Smooth muscle cell (in vitro differentiated cells): ENCODE data around the gene R3HCC1L. TPM values are rescaled to one million over a fixed set of nuclear protein-coding genes. Genes with fewer than 3 reads are reported as not detected.

Experiments used
- DNase-seq: peaks from one replicate; lab custom pipeline; 2025; ENCODE audit not compliant: unreplicated experiment; lab: John Stamatoyannopoulos, UW
- H2AFZ ChIP-seq: fragments of 200-600 bp; sonication (generic); 2 replicates; pipeline ENCODE4 v1.6.0; 2016; ENCODE audit warnings: antibody characterized with exemption, low read depth, mild to moderate bottlenecking
- H3F3A ChIP-seq: fragments of 200-600 bp; sonication (generic); 2 replicates; pipeline ENCODE4 v1.6.0; 2017; ENCODE audit warnings: antibody characterized with exemption, low read depth
- H3K27ac ChIP-seq: fragments of 200-600 bp; sonication (generic); 2 replicates; pipeline ENCODE4 v1.5.1; 2016; ENCODE audit warnings: low read depth, mild to moderate bottlenecking
- H3K27me3 ChIP-seq: fragments of 200-600 bp; sonication (generic); 2 replicates; pipeline ENCODE4 v1.6.1; 2016; ENCODE audit warnings: low read depth, mild to moderate bottlenecking
- H3K36me3 ChIP-seq: fragments of 200-600 bp; sonication (generic); 2 replicates; pipeline ENCODE4 v1.5.1; 2016; ENCODE audit warnings: low read depth
- H3K4me1 ChIP-seq: fragments of 200-600 bp; sonication (generic); 2 replicates; pipeline ENCODE4 v1.5.1; 2016; ENCODE audit warnings: low read depth
- H3K4me2 ChIP-seq: fragments of 200-600 bp; sonication (generic); 2 replicates; pipeline ENCODE4 v1.6.0; 2016; ENCODE audit warnings: mild to moderate bottlenecking
- H3K4me3 ChIP-seq: fragments of 200-600 bp; sonication (generic); 2 replicates; pipeline ENCODE4 v1.5.1; 2016; ENCODE audit warnings: mild to moderate bottlenecking
- H3K79me2 ChIP-seq: fragments of 200-600 bp; sonication (generic); 2 replicates; pipeline ENCODE4 v1.6.0; 2016; ENCODE audit warnings: low read depth, mild to moderate bottlenecking
- H3K9ac ChIP-seq: fragments of 200-600 bp; sonication (generic); 2 replicates; pipeline ENCODE4 v1.6.0; 2016; ENCODE audit warnings: low read depth
- H3K9me3 ChIP-seq: fragments of 200-600 bp; sonication (generic); replicated peaks from 2 replicates; pipeline ENCODE4 v1.5.1; 2016; ENCODE audit warnings: low read depth
- H4K20me1 ChIP-seq: fragments of 200-600 bp; sonication (generic); 2 replicates; pipeline ENCODE4 v1.6.0; 2016; ENCODE audit warnings: low read depth
- WGBS: methylation state at CpG from one replicate; pipeline ENCODE4 v1.1.7; 2016; ENCODE audit warnings: low lambda C conversion rate; 5-methylcytosine and 5-hydroxymethylcytosine counted together
- polyA plus RNA-seq: library from polyadenylated mRNA; unstranded; fragments of >200 nt; fragmentation: Nextera tagmentation; extraction: Ambion mirVana; gene quantifications from 2 replicates; pipeline ENCODE4 v1.2.1, GENCODE V29; 2016
- total RNA-seq: library from RNA; depleted of rRNA; stranded (reverse); fragments of >200 nt; gene quantifications from 2 replicates; pipeline ENCODE4 v1.2.3, GENCODE V29; 2014
- TF ChIP-seq, protein P1 (sequence below): fragments of 200-600 bp; sonication (generic); IDR thresholded peaks from 2 replicates; pipeline ENCODE4 v1.5.1; 2017; ENCODE audit warnings: borderline replicate concordance, mild to moderate bottlenecking, antibody characterized with exemption; ENCODE audit not compliant: insufficient read depth, poor library complexity, severe bottlenecking

R3HCC1L gene
- total and polyA plus RNA-seq, 2 experiments from 2014 or later, result 11.4 to 12.2 TPM

DNA sequence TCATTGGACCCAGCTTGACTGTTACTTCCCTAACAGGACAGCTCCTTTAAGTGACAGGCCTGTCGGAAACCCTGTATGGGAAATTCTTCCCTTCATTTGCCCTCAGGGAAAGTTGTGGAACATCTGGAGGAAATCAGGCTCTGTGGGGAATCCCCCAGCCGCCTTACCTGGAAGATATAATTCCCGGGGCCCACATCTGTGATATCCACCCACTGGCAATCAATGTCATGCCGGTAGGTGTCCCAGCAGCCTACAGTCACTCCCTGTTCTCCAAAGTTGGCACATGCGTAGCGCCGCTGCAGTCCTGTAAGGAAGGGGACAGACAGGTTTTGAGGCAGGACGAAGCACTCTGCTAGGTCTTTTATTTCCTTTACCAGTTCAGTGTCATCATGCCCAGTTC, 116.9 kb downstream of the R3HCC1L start:
- DNase-seq, result no peak
- no peak overlapping the region for H3K27ac ChIP-seq
- no peak overlapping the region for H3K4me2 ChIP-seq
- no peaks in the 10 kb centered on the region for H3K79me2 ChIP-seq
- no peaks in the 10 kb centered on the region for H3K27me3 ChIP-seq
- no peak overlapping the region for H3K9ac ChIP-seq
- TF ChIP-seq, protein P1, sequence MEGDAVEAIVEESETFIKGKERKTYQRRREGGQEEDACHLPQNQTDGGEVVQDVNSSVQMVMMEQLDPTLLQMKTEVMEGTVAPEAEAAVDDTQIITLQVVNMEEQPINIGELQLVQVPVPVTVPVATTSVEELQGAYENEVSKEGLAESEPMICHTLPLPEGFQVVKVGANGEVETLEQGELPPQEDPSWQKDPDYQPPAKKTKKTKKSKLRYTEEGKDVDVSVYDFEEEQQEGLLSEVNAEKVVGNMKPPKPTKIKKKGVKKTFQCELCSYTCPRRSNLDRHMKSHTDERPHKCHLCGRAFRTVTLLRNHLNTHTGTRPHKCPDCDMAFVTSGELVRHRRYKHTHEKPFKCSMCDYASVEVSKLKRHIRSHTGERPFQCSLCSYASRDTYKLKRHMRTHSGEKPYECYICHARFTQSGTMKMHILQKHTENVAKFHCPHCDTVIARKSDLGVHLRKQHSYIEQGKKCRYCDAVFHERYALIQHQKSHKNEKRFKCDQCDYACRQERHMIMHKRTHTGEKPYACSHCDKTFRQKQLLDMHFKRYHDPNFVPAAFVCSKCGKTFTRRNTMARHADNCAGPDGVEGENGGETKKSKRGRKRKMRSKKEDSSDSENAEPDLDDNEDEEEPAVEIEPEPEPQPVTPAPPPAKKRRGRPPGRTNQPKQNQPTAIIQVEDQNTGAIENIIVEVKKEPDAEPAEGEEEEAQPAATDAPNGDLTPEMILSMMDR, result no peak
- no peak overlapping the region for H3K4me3 ChIP-seq
- no peaks in the 10 kb centered on the region for H4K20me1 ChIP-seq
- H3K4me1 ChIP-seq, result peaks cover 3% of the 10 kb centered on the region
- no peak overlapping the region for H2AFZ ChIP-seq
- WGBS, result 91% methylated on average over 8 of the region's 8 CpGs
- peaks cover under 1% of the 10 kb centered on the region for H3F3A ChIP-seq
- H3K9me3 ChIP-seq, result no peaks in the 10 kb centered on the region
- H3K36me3 ChIP-seq, result peaks cover 7% of the 10 kb centered on the region

DNA sequence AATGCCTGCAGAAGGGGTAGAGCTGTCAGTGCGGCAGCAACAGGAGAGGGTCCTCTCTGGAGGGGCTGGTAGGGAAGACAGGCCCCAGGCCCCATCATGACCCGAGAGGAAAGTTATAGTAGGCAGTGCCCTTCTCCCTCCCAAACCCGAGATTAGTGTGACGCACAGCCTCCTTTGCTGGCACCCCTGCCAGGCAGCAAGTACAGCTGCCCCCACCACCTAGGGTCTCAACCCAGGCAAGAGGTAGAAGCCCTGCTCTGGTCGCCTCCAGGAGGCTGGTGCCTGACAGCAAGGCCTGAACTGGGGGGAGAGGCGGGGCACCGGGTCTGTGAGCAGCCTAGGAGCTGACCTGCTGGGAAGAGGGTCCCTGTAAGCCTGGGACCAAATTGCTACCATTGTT, 118.0 kb downstream of the R3HCC1L start:
- H3K36me3 ChIP-seq, result peaks cover 7% of the 10 kb centered on the region
- no peaks in the 10 kb centered on the region for H3K9me3 ChIP-seq
- H3F3A ChIP-seq, result no peaks in the 10 kb centered on the region
- no peak overlapping the region for H3K27ac ChIP-seq
- H3K4me3 ChIP-seq, result no peak overlapping the region
- DNase-seq, result no peak
- no peak overlapping the region for H3K4me2 ChIP-seq
- no peak overlapping the region for H2AFZ ChIP-seq
- no peaks in the 10 kb centered on the region for H3K27me3 ChIP-seq
- H3K79me2 ChIP-seq, result no peaks in the 10 kb centered on the region
- TF ChIP-seq, protein P1, result no peak
- H3K4me1 ChIP-seq, result peaks cover 3% of the 10 kb centered on the region
- H3K9ac ChIP-seq, result no peak overlapping the region
- no peaks in the 10 kb centered on the region for H4K20me1 ChIP-seq
- WGBS, result 97% methylated on average over 7 of the region's 7 CpGs

DNA sequence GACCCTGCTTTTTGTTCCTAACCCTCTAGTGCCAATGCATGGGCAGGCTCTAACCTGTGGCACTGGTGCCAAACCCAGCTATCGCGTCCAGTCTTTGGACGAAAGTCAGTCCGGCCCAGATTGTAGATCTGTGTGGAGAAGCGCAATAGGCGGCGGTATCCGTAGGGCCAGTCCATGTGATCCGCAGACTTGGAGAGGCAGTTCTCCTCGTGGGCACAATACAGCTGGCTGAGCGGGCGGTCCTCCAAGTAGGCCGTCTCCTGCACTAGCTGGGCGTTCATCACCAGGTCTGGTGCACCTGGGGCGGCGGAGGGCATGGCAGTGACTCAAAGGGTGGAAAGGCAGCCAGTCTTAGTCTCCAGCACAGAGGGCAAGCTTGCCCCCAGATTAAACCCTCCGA, 119.0 kb downstream of the R3HCC1L start:
- TF ChIP-seq, protein P1, result no peak
- no peak overlapping the region for H2AFZ ChIP-seq
- H3K4me3 ChIP-seq, result no peak overlapping the region
- no peaks in the 10 kb centered on the region for H3F3A ChIP-seq
- peaks cover 3% of the 10 kb centered on the region for H3K4me1 ChIP-seq
- no peaks in the 10 kb centered on the region for H4K20me1 ChIP-seq
- H3K36me3 ChIP-seq, result peaks cover 2% of the 10 kb centered on the region
- no peak overlapping the region for H3K4me2 ChIP-seq
- no peak overlapping the region for H3K9ac ChIP-seq
- H3K9me3 ChIP-seq, result no peaks in the 10 kb centered on the region
- 98% methylated on average over 17 of the region's 17 CpGs for WGBS
- no peaks in the 10 kb centered on the region for H3K79me2 ChIP-seq
- H3K27me3 ChIP-seq, result no peaks in the 10 kb centered on the region
- DNase-seq, result no peak
- H3K27ac ChIP-seq, result no peak overlapping the region

DNA sequence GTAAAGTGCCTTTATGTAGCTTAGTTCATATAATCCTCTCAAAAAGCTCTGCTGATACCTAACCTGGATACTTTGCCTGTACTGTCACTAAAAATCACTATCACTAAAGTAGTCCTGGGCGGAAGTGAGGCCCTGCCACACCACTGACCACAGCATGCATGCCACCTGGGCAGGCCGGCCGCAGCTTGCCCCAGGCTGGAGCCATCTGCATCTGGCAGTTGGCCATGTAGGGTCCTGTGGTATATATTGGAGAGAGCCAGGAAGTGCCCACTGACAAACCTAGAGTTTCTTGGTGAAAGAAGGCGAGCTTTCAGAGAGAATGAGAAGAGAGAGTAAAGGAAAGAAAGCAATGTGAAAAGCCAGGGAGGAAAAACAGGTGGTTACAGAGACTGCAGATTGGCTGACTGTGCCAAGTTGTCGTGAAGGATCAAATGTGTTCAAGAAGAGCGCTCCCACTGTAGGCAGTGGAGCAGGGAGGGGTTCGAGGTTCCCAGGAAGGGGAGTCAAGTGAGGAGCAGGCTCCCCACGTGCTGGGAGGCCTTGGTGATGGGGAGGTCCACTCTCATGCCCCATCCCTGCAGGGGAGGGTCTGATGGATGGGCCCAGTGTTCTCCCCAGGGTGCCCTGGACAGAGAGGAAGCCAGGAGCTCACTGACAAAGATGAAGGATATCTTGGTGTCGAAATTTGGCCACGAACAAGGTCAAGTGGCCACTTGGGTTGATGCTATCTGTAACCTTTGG, 119.9 kb downstream of the R3HCC1L start:
- Histone ChIP-seq H4K20me1 (no peaks in the 10 kb centered on the region), H2AFZ (no peak overlapping the region), H3K4me2 (no peak overlapping the region), H3K9ac (no peak overlapping the region), H3K36me3 (no peaks in the 10 kb centered on the region), H3K9me3 (no peaks in the 10 kb centered on the region), H3K27ac (no peak overlapping the region), H3K27me3 (no peaks in the 10 kb centered on the region), H3K4me1 (no peaks in the 10 kb centered on the region), H3K4me3 (no peak overlapping the region), H3F3A (no peaks in the 10 kb centered on the region), H3K79me2 (no peaks in the 10 kb centered on the region)
- WGBS, result 96% methylated on average over 10 of the region's 10 CpGs
- TF ChIP-seq, protein P1, result no peak
- no peak for DNase-seq
